Measurements from ENCODE around the gene DENND10. TPM values are rescaled to one million over a fixed set of nuclear protein-coding genes. Genes with fewer than 3 reads are reported as not detected.
A peak's percentile ranks its signal among the peaks of the same experiment; 100 is the strongest.

The DENND10 gene
- total and polyA plus RNA-seq, 2 experiments from 2014 or later = 75.3 to 94.7 TPM

- Histone ChIP-seq H3K9me3 (ENCODE audit: low read depth) (no peaks in the 10 kb centered on the region), H3K27ac (no peak overlapping the region), H3K4me3 (no peak overlapping the region), H4K20me1 (ENCODE audit: insufficient read depth, poor library complexity, severe bottlenecking) (no peaks in the 10 kb centered on the region), H2AFZ (no peak overlapping the region), H3K4me2 (no peak overlapping the region), H3K9me2 (replicated peaks; ENCODE audit: insufficient read depth) (no peaks in the 10 kb centered on the region), H3K79me2 (peaks cover 4% of the 10 kb centered on the region), H3K36me3 (replicated peaks; ENCODE audit: insufficient read depth, low read depth) (no peaks in the 10 kb centered on the region), H3K27me3 (no peaks in the 10 kb centered on the region), H3K4me1 (ENCODE audit: insufficient read depth) (peaks cover 12% of the 10 kb centered on the region)
- no peak for TF ChIP-seq EZH2phosphoT487 (IDR thresholded peaks at IDR 0.05; ENCODE audit: low read depth, severe bottlenecking, unreplicated experiment)
- DNase-seq (ENCODE audit: low spot score) = no peak
- 70% methylated on average over 11 of the region's 11 CpGs for WGBS (ENCODE audit: low lambda C conversion rate, missing lambda C conversion rate)
Measured at GRCh38 chr10:119161680-119162451, 58.0 kb downstream of the DENND10 start.

GRCh38 chr10:119162452-119163092, 58.7 kb downstream of the DENND10 start:
- Histone ChIP-seq H3K9me2 (replicated peaks; ENCODE audit: insufficient read depth) (no peaks in the 10 kb centered on the region), H3K4me2 (no peak overlapping the region), H4K20me1 (ENCODE audit: insufficient read depth, poor library complexity, severe bottlenecking) (no peaks in the 10 kb centered on the region), H3K79me2 (peaks cover 4% of the 10 kb centered on the region), H3K27ac (no peak overlapping the region), H3K9me3 (ENCODE audit: low read depth) (no peaks in the 10 kb centered on the region), H2AFZ (no peak overlapping the region), H3K4me1 (ENCODE audit: insufficient read depth) (peaks cover 12% of the 10 kb centered on the region), H3K36me3 (replicated peaks; ENCODE audit: insufficient read depth, low read depth) (no peaks in the 10 kb centered on the region), H3K4me3 (no peak overlapping the region), H3K27me3 (no peaks in the 10 kb centered on the region)
- WGBS (ENCODE audit: low lambda C conversion rate, missing lambda C conversion rate) = 93% methylated on average over 5 of the region's 5 CpGs
- TF ChIP-seq EZH2phosphoT487 (IDR thresholded peaks at IDR 0.05; ENCODE audit: low read depth, severe bottlenecking, unreplicated experiment) (no peak), CTCF (IDR thresholded peaks at IDR 0.05; ENCODE audit: poor library complexity) (no peak), EZH2 (IDR thresholded peaks at IDR 0.05; ENCODE audit: borderline replicate concordance) (no peak)
- DNase-seq (ENCODE audit: low spot score) = no peak

GRCh38 chr10:119165171-119166117, 61.5 kb downstream of the DENND10 start, which contains the start of gene SFXN4:
Gene SFXN4, minus strand, starts transcription at chr10:119165714. Its CDS starts 67 bp downstream, at chr10:119165647.
- Histone ChIP-seq H3K4me3 (peak within 1 kb of the TSS; percentile 100), H3K36me3 (replicated peaks; ENCODE audit: insufficient read depth, low read depth) (no peaks in the 10 kb centered on the region), H3K4me2 (peak within 1 kb of the TSS; percentile 98), H3K9me2 (replicated peaks; ENCODE audit: insufficient read depth) (no peaks in the 10 kb centered on the region), H3K27ac (peak within 1 kb of the TSS; percentile 92), H2AFZ (peak within 1 kb of the TSS; percentile 99), H3K9me3 (ENCODE audit: low read depth) (no peaks in the 10 kb centered on the region), H3K27me3 (no peaks in the 10 kb centered on the region), H3K79me2 (peaks cover 4% of the 10 kb centered on the region), H4K20me1 (ENCODE audit: insufficient read depth, poor library complexity, severe bottlenecking) (no peaks in the 10 kb centered on the region), H3K4me1 (ENCODE audit: insufficient read depth) (peaks cover 12% of the 10 kb centered on the region)
- WGBS (ENCODE audit: low lambda C conversion rate, missing lambda C conversion rate) = 3% methylated on average over 50 of the region's 90 CpGs
- peak; percentile 87 for DNase-seq (ENCODE audit: low spot score)
- TF ChIP-seq CTCF (IDR thresholded peaks at IDR 0.05; ENCODE audit: poor library complexity) (no peak), EZH2 (IDR thresholded peaks at IDR 0.05; ENCODE audit: borderline replicate concordance) (no peak), EZH2phosphoT487 (IDR thresholded peaks at IDR 0.05; ENCODE audit: low read depth, severe bottlenecking, unreplicated experiment) (no peak)

Data from hepatocyte (in vitro differentiated cells).